Brain microvascular endothelial cell (primary cell): Measurements from ENCODE around the gene WDR4.

Source experiments
- DNase-seq: peaks from one replicate; pipeline ENCODE4 v3.0.0-alpha.2; 2020
- H3K27ac ChIP-seq: fragments of 250-450 bp; sonication (Bioruptor Pico); 2 replicates; pipeline ENCODE4 v1.5.1; 2020; ENCODE audit warnings: mild to moderate bottlenecking, moderate library complexity
- H3K27me3 ChIP-seq: fragments of 250-450 bp; sonication (Bioruptor Pico); replicated peaks from 2 replicates; pipeline ENCODE4 v1.5.1; 2020; ENCODE audit warnings: mild to moderate bottlenecking
- H3K36me3 ChIP-seq: fragments of 250-450 bp; sonication (Bioruptor Pico); replicated peaks from 2 replicates; pipeline ENCODE4 v1.5.1; 2020; ENCODE audit warnings: mild to moderate bottlenecking
- H3K4me3 ChIP-seq: 2 replicates; pipeline ENCODE4 v1.5.1; 2011; ENCODE audit warnings: low read depth, mild to moderate bottlenecking, control low read depth, low read length, moderate library complexity
- in situ Hi-C: cut with HindIII; loops from 2 replicates; pipeline ENCODE4 v1.10.0; 2017; ENCODE audit warnings: low sequenced_read_pairs, low pct_ligation_motif_present
- TF ChIP-seq, protein P1 (sequence below): IDR thresholded peaks from 2 replicates; pipeline ENCODE4 v1.5.1; 2011; ENCODE audit warnings: low read depth, mild to moderate bottlenecking, moderate library complexity, low read length, control low read depth, inconsistent platforms; ENCODE audit errors: missing control alignments

WDR4 gene

DNA sequence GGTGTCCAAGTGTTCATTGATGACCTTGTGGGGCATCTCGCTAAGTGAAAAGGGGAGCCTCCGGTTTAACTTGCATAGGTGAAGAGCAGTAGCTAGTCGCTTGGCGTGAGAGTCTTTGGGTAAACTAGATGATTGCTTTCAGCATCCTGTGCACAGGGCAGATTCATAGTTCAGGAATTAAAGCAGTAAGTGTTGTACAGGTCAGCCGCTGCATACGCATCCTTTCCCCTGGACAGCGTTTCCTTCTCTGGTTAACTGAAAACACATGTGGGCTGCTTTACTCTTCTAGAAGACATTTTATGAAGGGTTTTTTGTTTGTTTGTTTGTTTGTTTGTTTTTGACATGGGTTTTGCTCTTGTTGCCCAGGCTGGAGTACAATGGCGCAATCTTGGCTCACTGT is 25.9 kb upstream of the WDR4 start:
- H3K4me3 ChIP-seq: no peak overlapping the region
- TF ChIP-seq, protein P1, sequence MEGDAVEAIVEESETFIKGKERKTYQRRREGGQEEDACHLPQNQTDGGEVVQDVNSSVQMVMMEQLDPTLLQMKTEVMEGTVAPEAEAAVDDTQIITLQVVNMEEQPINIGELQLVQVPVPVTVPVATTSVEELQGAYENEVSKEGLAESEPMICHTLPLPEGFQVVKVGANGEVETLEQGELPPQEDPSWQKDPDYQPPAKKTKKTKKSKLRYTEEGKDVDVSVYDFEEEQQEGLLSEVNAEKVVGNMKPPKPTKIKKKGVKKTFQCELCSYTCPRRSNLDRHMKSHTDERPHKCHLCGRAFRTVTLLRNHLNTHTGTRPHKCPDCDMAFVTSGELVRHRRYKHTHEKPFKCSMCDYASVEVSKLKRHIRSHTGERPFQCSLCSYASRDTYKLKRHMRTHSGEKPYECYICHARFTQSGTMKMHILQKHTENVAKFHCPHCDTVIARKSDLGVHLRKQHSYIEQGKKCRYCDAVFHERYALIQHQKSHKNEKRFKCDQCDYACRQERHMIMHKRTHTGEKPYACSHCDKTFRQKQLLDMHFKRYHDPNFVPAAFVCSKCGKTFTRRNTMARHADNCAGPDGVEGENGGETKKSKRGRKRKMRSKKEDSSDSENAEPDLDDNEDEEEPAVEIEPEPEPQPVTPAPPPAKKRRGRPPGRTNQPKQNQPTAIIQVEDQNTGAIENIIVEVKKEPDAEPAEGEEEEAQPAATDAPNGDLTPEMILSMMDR: no peak
- H3K27me3 ChIP-seq: no peaks in the 10 kb centered on the region
- H3K27ac ChIP-seq: no peak overlapping the region
- H3K36me3 ChIP-seq: peaks cover 58% of the 10 kb centered on the region
- DNase-seq: no peak
- in situ Hi-C loops: no loop called here

DNA sequence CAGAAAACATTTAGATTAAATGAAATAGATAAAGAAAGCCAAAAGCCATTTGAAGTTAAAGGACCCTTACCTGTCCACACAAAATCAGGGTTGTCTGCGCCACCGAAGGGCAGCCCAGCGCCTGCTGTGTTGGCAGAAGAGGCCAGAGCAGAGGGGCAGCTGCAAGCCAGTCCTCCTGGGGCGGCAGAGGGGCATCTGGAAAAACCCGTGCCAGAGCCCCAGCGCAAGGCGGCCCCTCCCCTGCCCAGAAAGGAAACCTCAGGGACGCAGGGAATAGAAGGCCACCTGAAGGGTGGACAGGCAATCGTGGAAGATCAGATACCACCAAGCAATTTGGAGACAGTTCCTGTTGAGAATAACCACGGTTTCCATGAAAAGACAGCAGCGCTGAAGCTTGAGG is 24.5 kb upstream of the WDR4 start:
- in situ Hi-C loops: no loop called here
- H3K27me3 ChIP-seq: no peaks in the 10 kb centered on the region
- no peak overlapping the region for H3K27ac ChIP-seq
- H3K4me3 ChIP-seq: no peak overlapping the region
- TF ChIP-seq, protein P1: no peak
- peaks cover 58% of the 10 kb centered on the region for H3K36me3 ChIP-seq
- no peak for DNase-seq

DNA sequence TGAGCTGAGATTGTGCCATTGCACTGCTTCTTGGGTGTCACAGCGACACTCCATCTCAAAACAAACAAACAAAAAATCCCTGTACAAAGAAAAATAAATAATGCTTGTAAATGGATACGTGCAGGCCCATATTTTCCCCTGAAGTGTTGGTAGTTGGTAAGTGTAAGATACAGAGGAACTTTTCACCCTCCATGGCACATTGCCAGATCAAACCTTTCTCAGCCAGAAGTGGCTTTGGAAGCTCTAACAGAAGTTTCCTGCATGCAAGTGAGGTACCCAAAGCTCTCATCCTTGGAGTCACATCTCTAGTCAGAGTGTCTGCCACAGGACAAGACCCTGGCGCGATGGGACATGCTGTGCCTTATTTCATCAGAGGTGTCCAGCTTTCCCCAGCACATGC is 21.1 kb upstream of the WDR4 start:
- peaks cover 63% of the 10 kb centered on the region for H3K36me3 ChIP-seq
- H3K4me3 ChIP-seq: no peak overlapping the region
- in situ Hi-C loops: no loop called here
- H3K27me3 ChIP-seq: no peaks in the 10 kb centered on the region
- H3K27ac ChIP-seq: no peak overlapping the region
- TF ChIP-seq, protein P1: no peak
- DNase-seq: no peak

DNA sequence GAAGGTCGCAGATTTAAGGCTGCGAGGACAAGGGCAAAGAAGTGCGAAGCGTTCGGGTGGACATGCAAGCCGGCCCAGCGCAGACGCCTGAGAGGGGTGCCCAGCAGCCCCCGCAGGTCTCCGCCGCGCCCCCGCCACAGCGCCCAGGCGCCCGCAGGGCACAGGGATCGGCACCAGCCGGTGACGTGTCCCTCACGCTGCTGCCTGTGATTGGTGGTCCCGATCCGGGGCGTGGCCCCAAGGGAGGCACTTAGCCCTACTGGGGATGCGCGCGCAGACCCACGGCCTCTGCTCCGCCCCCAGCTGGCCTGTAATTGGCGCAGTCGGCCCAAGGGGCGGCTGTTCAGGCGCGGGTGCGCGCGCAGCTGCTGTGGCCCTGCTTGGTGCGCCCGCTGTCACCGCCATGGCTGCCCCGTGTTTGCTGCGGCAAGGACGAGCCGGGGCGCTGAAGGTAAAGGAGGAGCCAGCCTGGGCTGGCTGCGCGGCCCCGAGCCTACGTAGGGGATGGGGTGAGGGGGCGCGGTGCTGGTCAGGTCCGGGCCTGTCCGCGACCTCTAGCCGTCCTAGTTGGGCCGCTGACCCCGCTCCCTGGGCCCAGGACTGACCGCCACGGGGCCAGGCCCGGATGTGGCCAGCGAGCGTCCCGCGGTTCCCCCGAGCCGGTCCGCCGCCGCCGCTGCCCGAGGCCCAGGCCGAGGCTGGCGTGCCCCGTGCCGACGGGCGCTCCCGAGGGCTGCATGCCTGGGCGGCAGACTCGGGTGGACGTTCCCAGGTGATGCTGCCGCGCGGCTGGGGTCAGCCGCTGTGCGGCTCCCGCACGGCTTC is 13.8 kb upstream of the WDR4 start, which contains the start of gene NDUFV3:
Gene NDUFV3, plus strand, starts transcription at position 379 of the 825 bp plus-strand sequence. Its CDS starts 25 bp downstream, at position 404.
- DNase-seq: peak; percentile 98
- TF ChIP-seq, protein P1: no peak
- Histone ChIP-seq H3K36me3 (peaks cover 20% of the 10 kb centered on the region), H3K27ac (peak within 1 kb of the TSS; percentile 75), H3K27me3 (no peaks in the 10 kb centered on the region), H3K4me3 (peak within 1 kb of the TSS; percentile 86)
- in situ Hi-C loops: no loop called here

DNA sequence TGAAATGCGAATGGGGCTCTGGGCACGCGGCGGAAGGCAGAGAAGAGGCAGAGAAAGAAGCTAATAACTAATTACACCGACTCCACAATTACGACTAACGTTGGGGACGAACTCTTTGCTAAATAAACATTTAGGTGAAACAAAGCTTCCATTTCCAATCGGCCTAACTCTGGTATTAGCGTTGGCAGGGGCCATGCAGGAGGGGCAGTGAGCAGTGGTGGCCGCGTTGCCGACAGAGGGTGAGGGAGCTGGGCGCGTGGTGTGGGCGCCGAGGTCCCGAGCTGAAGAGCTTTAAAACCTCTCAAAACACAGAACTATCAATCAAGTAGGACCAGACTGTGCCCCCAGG is 13.2 kb upstream of the WDR4 start:
- in situ Hi-C loops: no loop called here
- no peak for DNase-seq
- H3K27ac ChIP-seq: peak overlapping the region; percentile 75
- peaks cover 15% of the 10 kb centered on the region for H3K36me3 ChIP-seq
- no peaks in the 10 kb centered on the region for H3K27me3 ChIP-seq
- H3K4me3 ChIP-seq: peak overlapping the region; percentile 86
- TF ChIP-seq, protein P1: no peak
